ENCODE measurements around the gene CLEC10A. TPM values are rescaled to one million over a fixed set of nuclear protein-coding genes. Genes with fewer than 3 reads are reported as not detected.
"Not testable (repeated sequence)": the region's sequence is repeated elsewhere in the genome, so short reads cannot be mapped to it uniquely, and the experiment has no call there.

The CLEC10A gene
- polyA plus RNA-seq, 1 experiment = not detected

- no peak overlapping the region for H3K4me3 ChIP-seq (ENCODE audit: low read depth, low read length)
- peaks cover 7% of the 10 kb centered on the region; the same call in 1 of the 2 replicates for H3K27me3 ChIP-seq (ENCODE audit: control insufficient read depth, insufficient read depth, low read length)
- no peaks in the 10 kb centered on the region for H3K36me3 ChIP-seq (ENCODE audit: control insufficient read depth, insufficient read depth, low read length)
- POLR2A ChIA-PET = no interaction called here
- TF ChIP-seq, protein P1, sequence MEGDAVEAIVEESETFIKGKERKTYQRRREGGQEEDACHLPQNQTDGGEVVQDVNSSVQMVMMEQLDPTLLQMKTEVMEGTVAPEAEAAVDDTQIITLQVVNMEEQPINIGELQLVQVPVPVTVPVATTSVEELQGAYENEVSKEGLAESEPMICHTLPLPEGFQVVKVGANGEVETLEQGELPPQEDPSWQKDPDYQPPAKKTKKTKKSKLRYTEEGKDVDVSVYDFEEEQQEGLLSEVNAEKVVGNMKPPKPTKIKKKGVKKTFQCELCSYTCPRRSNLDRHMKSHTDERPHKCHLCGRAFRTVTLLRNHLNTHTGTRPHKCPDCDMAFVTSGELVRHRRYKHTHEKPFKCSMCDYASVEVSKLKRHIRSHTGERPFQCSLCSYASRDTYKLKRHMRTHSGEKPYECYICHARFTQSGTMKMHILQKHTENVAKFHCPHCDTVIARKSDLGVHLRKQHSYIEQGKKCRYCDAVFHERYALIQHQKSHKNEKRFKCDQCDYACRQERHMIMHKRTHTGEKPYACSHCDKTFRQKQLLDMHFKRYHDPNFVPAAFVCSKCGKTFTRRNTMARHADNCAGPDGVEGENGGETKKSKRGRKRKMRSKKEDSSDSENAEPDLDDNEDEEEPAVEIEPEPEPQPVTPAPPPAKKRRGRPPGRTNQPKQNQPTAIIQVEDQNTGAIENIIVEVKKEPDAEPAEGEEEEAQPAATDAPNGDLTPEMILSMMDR (IDR thresholded peaks at IDR 0.05; ENCODE audit: insufficient read depth, low read depth, low read length) = no peak
- DNase-seq (ENCODE audit: low read depth) = peak; percentile 4
- CTCF ChIA-PET = interaction anchor here (1.1 to 2.7 kb wide), 2 partner anchors 121 to 240 kb away, joined by 4 to 10 read pairs; no protein-coding TSS in a partner anchor
Observed at GRCh38 chr17:7056386-7056785, 23.7 kb downstream of the CLEC10A start.

- H3K36me3 ChIP-seq (ENCODE audit: control insufficient read depth, insufficient read depth, low read length); DNase-seq (ENCODE audit: low read depth); POLR2A ChIA-PET; H3K27me3 ChIP-seq (ENCODE audit: control insufficient read depth, insufficient read depth, low read length); H3K4me3 ChIP-seq (ENCODE audit: low read depth, low read length): not testable (repeated sequence)
- CTCF ChIA-PET = interaction anchor here (0.7 to 7.4 kb wide), 10 partner anchors 11 to 246 kb away, joined by 3 to 92 read pairs (median 6); no protein-coding TSS in a partner anchor
Observed at GRCh38 chr17:7050583-7050982, 29.5 kb downstream of the CLEC10A start.

- Histone ChIP-seq H3K27me3 (ENCODE audit: control insufficient read depth, insufficient read depth, low read length) (peaks cover 9% of the 10 kb centered on the region), H3K36me3 (ENCODE audit: control insufficient read depth, insufficient read depth, low read length) (no peaks in the 10 kb centered on the region), H3K4me3 (ENCODE audit: low read depth, low read length) (no peak overlapping the region)
- no peak for DNase-seq (ENCODE audit: low read depth)
- POLR2A ChIA-PET = no interaction called here
- TF ChIP-seq, protein P1 (IDR thresholded peaks at IDR 0.05; ENCODE audit: insufficient read depth, low read depth, low read length) = no peak
- CTCF ChIA-PET = interaction anchor here (0.7 to 7.4 kb wide), 6 partner anchors 9 to 247 kb away, joined by 3 to 92 read pairs (median 6); no protein-coding TSS in a partner anchor
Observed at GRCh38 chr17:7048968-7049367, 31.1 kb downstream of the CLEC10A start.

DNA sequence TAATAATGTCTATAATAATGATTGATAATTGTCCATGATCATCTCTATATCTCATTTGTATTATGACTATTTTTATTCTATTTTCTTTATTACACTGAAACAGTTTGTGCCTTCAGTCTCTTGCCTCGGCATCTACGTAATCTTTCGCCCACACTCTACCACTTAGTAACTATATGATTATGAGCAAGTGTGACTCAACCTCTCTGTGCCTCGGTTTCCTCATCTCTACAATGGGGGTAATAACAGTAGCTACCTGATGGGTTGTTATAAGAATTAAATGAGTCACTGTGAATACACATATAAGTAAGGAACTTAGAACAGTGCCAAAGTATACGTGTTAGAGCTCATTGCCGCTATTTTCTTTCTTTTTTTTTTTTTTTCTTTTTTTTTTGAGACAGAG, 32.5 kb downstream of the CLEC10A start:
- no peak overlapping the region for H3K4me3 ChIP-seq (ENCODE audit: low read depth, low read length)
- TF ChIP-seq, protein P1 (IDR thresholded peaks at IDR 0.05; ENCODE audit: insufficient read depth, low read depth, low read length) = no peak
- CTCF ChIA-PET = interaction anchor here (0.7 to 7.4 kb wide), 6 partner anchors 85 to 249 kb away, joined by 3 to 92 read pairs (median 28); no protein-coding TSS in a partner anchor
- H3K27me3 ChIP-seq (ENCODE audit: control insufficient read depth, insufficient read depth, low read length) = peaks cover 15% of the 10 kb centered on the region
- POLR2A ChIA-PET = no interaction called here
- no peak for DNase-seq (ENCODE audit: low read depth)
- H3K36me3 ChIP-seq (ENCODE audit: control insufficient read depth, insufficient read depth, low read length) = no peaks in the 10 kb centered on the region

- POLR2A ChIA-PET; H3K36me3 ChIP-seq (ENCODE audit: control insufficient read depth, insufficient read depth, low read length); DNase-seq (ENCODE audit: low read depth); H3K4me3 ChIP-seq (ENCODE audit: low read depth, low read length): not testable (repeated sequence)
- peaks cover 16% of the 10 kb centered on the region for H3K27me3 ChIP-seq (ENCODE audit: control insufficient read depth, insufficient read depth, low read length)
- CTCF ChIA-PET = interaction anchor here (0.7 to 5.0 kb wide), 24 partner anchors 8 to 663 kb away, joined by 3 to 55 read pairs (median 8); partner anchors contain the start of genes ACADVL, DLG4, TP53 and WRAP53
Observed at GRCh38 chr17:7046725-7047397, 33.2 kb downstream of the CLEC10A start.

DNA sequence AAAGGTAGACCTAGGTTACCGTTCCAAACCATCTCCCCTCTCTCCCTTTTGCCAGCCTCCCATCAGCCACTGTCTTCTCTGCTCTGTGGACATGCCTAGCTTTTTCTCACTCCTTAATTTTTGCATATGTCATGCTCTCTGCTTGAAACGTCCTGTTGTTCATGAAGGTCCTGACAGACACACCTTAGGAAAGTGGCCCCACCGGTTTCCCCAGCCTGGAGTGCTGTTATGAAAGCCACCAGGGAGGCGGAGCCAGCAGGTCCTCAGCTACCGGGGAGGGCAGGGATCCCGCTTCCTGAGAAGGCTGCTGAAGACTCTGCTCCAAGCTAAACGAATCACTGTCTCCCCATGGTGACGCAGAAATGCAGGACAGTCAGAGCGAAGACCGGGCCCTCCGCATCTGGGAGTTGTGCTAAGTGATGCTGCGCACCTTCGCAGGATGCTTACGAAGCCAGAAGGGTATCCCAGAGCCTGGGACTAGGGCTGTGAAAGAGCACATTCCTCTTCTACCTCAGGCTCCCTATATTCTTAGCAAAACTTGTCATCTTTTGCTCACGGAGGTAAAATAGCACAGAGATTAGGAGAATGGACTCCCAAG, 33.8 kb downstream of the CLEC10A start:
- ChIA-PET POLR2A (no interaction called here), CTCF (interaction anchor here (0.6 to 5.0 kb wide), 38 partner anchors 8 to 663 kb away, joined by 3 to 55 read pairs (median 5); partner anchors contain the start of genes ACADVL, CLEC10A, DLG4 and RNASEK)
- no peak overlapping the region for H3K4me3 ChIP-seq (ENCODE audit: low read depth, low read length)
- TF ChIP-seq, protein P1 (IDR thresholded peaks at IDR 0.05; ENCODE audit: insufficient read depth, low read depth, low read length) = no peak
- H3K27me3 ChIP-seq (ENCODE audit: control insufficient read depth, insufficient read depth, low read length) = peaks cover 16% of the 10 kb centered on the region
- DNase-seq (ENCODE audit: low read depth) = no peak
- H3K36me3 ChIP-seq (ENCODE audit: control insufficient read depth, insufficient read depth, low read length) = no peaks in the 10 kb centered on the region
